Uterus (tissue), 2 donors: ENCODE results near the gene MED12.

ENCODE experiments used
- CTCF ChIP-seq, 4 experiments: fragments of 200-600 bp in 2 of 4; fragments of 450-650 bp in 2 of 4; sonication (generic) in 2 of 4; IDR thresholded peaks; one replicate each; pipeline ENCODE4 v1.5.1; 2016 to 2019; ENCODE audit warnings: antibody characterized with exemption in 4 of 4, mild to moderate bottlenecking in 2 of 4, moderate library complexity in 1 of 4
- POLR2A ChIP-seq, 2 donors: fragments of 450-650 bp; IDR thresholded peaks; one replicate each; pipeline ENCODE4 v1.6.1; 2016; ENCODE audit warnings: antibody characterized with exemption in 2 of 2, mild to moderate bottlenecking in 1 of 2, moderate library complexity in 1 of 2

- TF ChIP-seq CTCF (IDR thresholded peaks at IDR 0.05) (no peak), POLR2A (IDR thresholded peaks at IDR 0.05) (no peak)
Measured at GRCh38 chrX:71160475-71160874, 42.1 kb downstream of the MED12 start.
